Liver (tissue), 3 donors: ENCODE measurements around the gene OPHN1.

Source experiments
- ATF3 ChIP-seq: IDR thresholded peaks from 2 replicates; pipeline ENCODE4 v1.6.1; 2016; ENCODE audit warnings: antibody characterized with exemption
- CTCF ChIP-seq: fragments of 150-350 bp; IDR thresholded peaks from 2 replicates; pipeline ENCODE4 v1.5.1; 2017; ENCODE audit warnings: improper control_type of control experiment, low read depth, low read length; ENCODE audit not compliant: missing input control
- HNF4A ChIP-seq, 2 donors: conservative IDR thresholded peaks; 2 replicates each; pipeline ENCODE4 v1.6.1; 2016; ENCODE audit warnings: antibody characterized with exemption in 2 of 2, mild to moderate bottlenecking in 2 of 2
- JUND ChIP-seq, 2 donors: IDR thresholded peaks; 2 replicates each; pipeline ENCODE4 v1.6.1; 2016; ENCODE audit warnings: antibody characterized with exemption in 2 of 2
- MAX ChIP-seq: IDR thresholded peaks from 2 replicates; pipeline ENCODE4 v1.6.1; 2016; ENCODE audit warnings: antibody characterized with exemption
- RAD21 ChIP-seq, 2 donors: IDR thresholded peaks; 2 replicates each; pipeline ENCODE4 v1.6.1; 2016; ENCODE audit warnings: antibody characterized with exemption in 2 of 2, mild to moderate bottlenecking in 2 of 2
- REST ChIP-seq: IDR thresholded peaks from 2 replicates; pipeline ENCODE4 v1.6.1; 2016; ENCODE audit warnings: antibody characterized with exemption, mild to moderate bottlenecking
- SP1 ChIP-seq: IDR thresholded peaks from 2 replicates; pipeline ENCODE4 v1.6.1; 2018; ENCODE audit warnings: antibody characterized with exemption, mild to moderate bottlenecking
- TAF1 ChIP-seq: conservative IDR thresholded peaks from 2 replicates; pipeline ENCODE4 v1.6.1; 2016; ENCODE audit warnings: antibody characterized with exemption, mild to moderate bottlenecking
- ZBTB33 ChIP-seq: IDR thresholded peaks from 2 replicates; pipeline ENCODE4 v1.6.1; 2016; ENCODE audit warnings: antibody characterized with exemption
- donor health status: healthy.
- donor health status: healthy.

GRCh38 chrX:68249401-68249831 lies 183.9 kb downstream of the OPHN1 start:
- TF ChIP-seq TAF1 (no peak), ZBTB33 (no peak), CTCF (no peak), JUND (IDR thresholded peaks at IDR 0.05) (no peak), RAD21 (IDR thresholded peaks at IDR 0.05) (no peak), MAX (no peak), REST (no peak), SP1 (no peak), ATF3 (no peak), HNF4A (conservative IDR thresholded peaks at IDR 0.05) (no peak)
